Activated CD4-positive, alpha-beta T cell treated with anti-CD3 and anti-CD28 coated beads, Interleukin-2, amount 50 U/mL, for 4 hours (primary cell): Measurements from ENCODE around the gene CFAP61.
"Not testable (repeated sequence)": the region's sequence is repeated elsewhere in the genome, so short reads cannot be mapped to it uniquely, and the experiment has no call there.

Source experiments
- DNase-seq, 2 experiments: peaks; one replicate each; pipeline ENCODE4 v3.0.0-alpha.2; 2020

CFAP61 gene

DNA sequence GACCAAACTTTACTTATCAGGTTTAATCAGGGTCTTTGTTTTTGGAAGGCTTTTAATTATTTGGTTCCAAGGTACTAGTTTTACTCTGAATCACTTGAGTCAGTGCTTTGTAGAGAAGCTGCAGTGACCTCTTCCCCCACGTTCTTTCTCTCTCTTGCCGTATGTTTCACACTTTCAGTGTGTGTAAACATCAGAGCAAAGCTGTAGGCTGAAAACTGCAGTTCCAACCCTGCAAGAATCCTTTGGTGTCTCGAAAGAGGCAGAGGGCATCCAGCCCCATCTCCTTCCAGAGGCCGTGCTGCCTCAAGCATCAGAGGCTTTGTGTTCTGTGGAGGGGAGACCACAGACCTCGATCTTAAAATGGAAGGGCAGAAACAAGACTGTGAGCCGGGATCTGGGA lies 42.1 kb downstream of the CFAP61 start:
- no peak for DNase-seq

DNA sequence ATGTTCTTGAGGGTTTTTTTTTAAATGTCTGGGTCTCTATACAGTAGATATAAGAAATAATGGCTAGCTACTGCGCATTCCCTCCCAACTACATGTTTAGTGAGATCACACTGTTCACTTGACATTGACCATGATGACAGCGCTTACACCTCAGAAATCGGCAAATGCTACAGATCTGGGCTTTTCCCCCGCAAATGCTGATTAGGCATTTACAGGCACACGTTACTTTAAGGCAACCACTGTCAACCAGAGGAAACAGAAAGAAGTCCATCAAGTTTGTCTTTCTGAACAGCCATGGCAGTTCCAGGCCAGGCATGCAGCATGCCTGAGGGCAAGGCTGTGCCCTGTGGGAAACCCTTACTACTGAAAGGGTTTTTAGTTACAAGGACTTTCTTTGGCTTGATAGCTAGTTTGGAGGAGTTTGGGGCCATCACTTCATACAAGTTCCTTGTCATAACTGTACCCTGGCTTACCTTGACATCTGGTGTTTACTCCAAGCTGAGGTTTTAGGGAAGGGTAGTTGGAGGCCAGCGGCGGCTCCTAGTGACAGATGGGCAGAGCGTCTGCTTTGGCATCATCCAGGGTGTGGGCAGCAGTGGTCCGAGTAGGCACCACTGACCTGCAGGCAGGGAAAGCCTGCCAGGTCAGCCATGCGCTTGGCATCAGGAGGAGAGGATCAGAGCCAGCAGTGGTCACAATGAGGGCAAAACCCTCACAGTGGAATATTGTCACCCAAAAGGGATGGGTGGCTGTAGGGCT lies 43.0 kb downstream of the CFAP61 start:
- DNase-seq, result no peak

DNA sequence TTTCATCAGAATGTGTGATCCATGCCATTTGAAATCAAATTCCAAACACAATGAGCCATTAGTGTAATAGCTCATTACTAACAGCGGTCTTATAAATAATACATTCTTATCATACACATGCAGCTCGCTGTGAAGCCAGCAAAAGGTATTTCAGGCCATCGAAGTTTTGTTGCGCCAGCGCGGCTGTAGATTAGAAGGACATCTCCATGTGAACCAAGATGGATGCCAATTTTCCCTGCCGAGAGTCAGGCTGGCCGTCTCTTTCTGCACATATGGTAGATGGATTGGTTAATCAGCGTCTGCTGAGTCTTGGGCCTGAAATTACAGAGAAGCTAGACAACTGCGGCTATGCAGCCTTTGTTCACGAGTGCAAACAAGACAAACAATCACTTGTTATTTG lies 44.1 kb downstream of the CFAP61 start:
- no peak for DNase-seq

DNA sequence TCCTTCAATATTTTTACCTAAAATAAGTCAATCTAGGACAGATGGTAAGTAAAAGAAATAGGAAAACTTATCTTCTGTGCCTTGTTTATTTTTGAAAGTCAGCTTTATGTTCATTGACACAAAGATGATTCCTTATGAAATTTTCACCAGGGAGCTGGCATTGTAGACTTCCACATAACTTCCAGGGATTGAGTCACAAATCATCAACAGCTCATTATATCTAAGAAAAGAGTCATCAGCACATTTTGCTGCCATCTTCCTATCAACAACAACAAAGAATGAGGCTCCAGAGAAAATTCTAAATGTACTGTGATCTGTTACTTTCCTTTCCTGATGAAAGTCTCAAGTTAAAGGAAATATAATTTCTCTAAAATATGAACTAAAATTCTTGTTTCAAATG lies 48.5 kb downstream of the CFAP61 start:
- no peak for DNase-seq

DNA sequence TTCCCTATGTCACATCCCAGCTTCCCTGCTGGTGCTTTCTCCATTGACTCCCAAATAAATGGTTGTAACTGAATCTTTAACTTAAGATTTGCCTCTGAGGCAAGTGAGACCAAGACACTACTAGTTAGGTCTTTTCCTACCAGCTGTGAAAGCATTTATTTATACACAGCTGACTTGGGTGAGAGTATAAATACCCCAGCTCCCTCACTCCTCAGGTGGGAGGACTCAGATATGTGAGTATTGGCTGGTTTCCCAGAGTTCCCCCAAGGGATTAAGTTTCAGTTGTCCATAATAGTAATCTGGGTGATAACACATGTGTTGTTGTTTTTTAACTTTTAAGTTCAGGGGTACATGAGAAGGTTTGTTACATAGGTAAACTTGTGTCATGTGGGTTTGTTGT lies 49.8 kb downstream of the CFAP61 start:
- DNase-seq, result no peak

DNA sequence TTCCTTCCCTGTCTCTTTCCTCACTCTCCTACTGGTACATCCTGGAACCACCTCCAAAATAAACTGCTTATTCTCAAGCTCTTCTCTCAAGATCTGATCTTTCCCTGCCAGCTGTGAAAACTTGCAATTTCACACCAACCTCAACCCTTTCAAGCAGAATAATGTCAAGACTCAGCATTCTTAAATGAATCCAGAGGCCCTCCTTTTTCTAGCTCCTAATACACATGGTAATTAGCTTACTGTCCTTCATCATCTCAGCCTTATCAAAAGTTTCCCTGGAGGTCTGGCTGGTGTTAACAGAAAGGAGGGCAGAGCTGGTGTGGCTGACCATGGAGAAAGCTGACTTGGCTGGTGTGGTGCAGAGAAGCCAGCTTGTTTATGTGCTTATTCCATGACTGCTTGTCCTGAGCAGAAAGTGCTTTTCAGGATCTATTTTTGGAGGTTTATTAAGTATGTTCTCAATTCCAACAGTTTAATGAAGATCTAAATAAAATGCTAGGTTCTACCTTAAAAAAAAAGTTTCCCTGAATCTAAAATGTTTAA lies 50.5 kb downstream of the CFAP61 start:
- DNase-seq, result no peak

DNA sequence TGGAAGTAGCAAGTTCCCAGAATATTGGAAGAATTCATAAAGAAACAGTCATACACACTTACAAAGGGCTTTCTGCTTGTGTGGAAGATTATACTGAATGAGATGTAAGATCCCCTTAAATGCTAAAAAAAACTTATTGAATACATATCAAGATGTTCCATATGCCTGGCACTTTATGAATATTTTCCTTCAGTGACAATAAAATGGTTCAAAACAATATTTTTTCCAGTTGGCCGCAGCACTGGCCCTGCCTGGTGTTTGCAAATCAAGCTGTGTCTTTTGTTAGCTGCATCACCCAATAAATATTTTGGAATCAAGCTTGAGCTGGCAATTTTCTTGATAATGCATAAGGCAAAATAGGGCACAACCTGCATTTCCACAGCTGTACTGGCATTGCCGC lies 51.2 kb downstream of the CFAP61 start:
- DNase-seq, result no peak

DNA sequence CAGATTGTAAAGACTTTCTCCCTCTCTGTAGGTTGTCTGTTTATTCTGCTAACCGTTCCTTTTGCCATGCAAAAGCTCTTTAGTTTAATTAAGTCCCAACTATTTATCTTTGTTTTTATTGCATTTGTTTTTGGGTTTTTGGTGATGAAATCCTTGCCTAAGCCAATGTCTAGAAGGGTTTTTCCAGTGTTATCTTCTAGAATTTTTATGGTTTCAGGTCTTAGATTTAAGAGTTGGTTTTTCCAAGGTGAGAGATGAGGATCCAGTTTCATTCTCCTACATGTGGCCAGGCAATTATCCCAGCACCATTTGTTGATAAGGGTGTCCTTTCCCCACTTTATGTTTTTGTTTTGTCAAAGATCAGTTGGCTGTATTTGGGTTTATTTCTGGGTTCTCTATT lies 70.9 kb downstream of the CFAP61 start:
- DNase-seq, result not testable (repeated sequence)

DNA sequence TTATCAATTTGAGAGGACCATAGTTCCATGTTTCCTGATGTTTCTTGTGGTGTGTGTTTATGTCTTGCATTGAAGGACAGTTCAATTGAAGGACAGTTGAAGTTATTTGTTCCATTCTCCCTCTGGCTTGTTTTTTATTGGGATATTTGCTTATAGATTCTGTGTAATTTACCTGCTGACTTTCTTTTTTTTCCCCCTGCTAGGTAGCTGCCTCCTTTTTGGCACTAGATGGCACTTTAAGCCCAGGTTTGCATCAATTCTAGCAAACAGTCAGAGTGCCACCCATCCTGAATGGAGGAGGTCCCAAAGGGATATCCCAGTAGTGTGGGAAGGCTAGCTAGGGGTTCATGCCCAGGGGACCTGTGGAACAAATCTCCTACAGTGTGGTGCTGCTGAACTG lies 78.1 kb downstream of the CFAP61 start:
- DNase-seq, result no peak

DNA sequence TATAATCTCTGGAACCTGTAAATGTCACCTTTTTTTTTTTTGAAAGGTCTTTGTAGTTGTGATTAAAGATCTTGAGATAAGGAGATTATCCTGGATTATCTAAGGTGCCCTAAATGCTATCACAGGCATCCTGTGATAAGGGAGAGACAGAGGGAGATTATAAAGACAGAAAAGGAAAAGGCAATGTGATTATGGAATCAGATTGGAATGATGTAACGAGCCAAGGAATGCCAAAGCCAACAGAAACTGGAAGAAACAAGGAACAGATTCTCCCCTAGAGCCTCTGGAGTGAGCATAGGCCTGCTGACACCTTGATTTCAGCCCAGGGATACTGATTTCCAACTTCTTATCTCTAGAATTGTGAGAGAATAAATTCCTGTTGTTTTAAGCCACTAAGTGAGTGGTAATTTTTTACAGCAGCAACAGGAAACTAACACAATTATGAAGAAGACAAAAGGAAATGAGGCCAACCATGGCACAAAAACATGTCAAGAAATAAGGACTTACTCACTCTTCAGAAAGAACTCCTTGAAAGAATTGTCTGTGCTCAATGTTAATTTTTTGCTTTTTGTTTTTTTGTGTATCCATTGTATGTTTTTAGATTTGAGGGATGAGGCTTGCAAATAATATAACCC lies 82.7 kb downstream of the CFAP61 start:
- no peak for DNase-seq

DNA sequence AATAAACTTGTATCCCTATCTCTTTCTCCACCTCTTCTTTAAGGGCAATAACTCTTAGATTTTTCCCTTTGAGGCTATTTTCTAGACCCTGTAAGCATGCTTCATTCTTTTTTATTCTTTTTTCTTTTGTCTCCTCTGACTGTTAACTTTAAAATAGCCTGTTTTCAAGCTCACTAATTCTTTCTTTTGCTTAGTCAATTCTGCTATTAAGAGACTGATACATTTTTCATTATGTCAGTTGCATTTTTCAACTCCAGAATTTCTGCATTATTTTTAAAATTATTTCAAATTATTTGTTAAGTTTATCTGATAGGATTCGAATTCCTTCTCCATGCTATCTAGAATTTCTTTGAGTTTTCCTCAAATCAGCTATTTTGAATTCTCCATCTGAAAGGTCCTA lies 84.0 kb downstream of the CFAP61 start:
- DNase-seq, result no peak

DNA sequence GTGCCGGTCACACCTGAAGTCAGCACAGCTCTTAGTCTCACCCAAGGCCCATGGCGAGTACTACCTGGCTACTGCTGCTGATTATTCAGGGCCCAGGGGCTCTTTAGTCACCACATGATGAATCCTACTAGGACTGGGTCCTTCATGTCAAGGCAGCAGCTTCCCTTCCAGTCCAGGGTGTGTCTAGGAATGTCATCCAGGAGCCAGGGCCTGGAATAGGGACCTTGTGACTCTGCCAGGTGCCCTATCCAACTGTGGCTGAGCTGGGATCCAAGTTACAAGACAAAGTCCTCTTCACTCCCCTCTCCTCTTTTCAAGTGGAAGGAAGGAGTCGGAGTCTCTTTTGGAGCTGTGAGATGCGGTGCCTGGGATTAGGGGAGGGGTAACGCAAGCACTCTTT lies 85.5 kb downstream of the CFAP61 start:
- no peak for DNase-seq

DNA sequence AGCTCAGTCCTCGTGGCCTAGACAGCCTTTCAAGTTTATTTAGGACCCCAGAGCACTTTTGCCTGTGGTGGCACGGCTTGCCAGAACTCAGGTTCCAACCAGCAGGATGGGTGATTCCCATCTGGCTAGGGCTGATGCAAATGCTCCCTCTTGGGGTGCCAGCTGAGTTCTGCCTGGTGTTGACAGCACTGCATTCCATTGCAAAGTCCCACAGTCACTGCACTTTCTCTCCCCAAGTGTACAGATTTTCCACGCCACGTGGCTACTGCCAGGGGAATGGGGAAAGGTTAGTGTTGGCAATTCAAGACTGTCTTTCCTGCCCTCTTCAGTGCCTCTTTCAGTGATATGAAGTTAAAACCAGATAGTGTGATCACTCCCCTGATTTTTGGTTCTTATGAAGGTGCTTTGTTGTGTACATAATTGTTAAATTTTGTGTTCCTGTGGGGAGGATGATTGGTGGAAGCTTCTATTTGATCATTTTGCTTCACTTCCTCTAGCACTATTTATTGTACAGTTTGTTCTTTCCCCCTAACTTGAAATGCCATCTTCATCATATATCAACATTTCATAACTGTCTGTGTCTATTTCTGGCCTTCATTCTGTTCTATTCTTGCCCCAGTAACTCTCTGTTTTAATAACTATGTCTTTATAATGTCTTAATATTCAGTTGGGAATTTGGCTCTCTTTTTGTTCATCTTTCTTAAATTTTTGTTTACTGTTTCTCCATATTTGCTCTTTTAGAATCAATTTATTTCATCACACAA lies 86.2 kb downstream of the CFAP61 start:
- DNase-seq, result no peak

DNA sequence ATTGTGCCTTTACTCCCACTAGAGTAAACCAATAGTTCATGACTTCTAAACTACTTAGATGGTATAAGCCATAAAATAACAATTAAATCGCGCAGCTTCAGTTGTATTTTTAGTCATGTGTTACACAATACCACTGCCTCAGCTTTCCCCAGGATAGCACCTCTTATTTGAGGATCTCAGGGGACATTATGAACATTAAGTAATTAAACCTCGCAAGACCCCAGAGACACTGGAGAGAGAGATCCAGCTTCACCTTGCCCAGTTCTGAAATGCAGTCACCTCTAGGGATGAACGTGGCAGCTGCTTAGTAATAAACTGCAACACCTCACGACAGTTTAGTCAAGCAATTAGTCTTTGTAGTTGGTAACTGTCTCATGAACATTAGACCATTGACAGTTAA lies 87.1 kb downstream of the CFAP61 start:
- no peak for DNase-seq

DNA sequence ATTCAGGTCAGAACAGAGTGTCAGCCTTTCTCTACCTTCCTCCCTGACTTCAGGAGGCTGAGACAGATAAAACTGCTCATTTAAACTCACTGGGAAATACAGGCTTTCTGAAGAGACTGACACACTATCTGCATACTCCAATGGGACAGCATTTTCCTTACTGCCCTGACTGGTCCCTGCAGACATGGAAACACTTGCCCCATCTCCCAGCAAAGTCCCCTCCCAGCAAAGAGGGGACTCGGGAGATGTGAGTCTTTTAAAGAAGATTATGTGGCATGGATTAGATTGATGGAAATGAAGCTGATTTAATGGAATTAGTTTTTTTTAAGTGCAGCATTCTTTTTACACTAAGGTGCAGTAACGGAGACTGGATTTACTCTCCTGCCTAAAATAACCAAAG lies 90.8 kb downstream of the CFAP61 start:
- DNase-seq, result no peak

DNA sequence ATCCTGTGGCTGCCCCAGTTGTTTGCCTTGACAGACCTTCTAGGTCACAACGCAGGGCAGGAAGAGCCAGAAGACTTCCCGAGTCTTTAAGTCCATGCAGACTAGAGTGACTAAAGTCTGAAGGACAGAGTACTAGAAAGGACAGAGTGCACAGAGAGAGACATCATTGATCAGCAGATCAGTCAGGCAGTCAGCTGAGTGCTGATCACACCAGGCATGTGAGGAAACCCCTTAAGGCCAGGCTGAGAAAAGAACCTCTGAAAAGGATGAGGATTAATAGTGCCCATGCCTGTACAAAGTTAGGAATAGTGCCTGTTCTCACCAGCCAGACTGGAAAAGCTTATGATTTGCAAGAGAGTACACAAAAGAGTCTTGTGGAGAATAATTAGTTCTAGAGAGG lies 91.3 kb downstream of the CFAP61 start:
- DNase-seq, result no peak

DNA sequence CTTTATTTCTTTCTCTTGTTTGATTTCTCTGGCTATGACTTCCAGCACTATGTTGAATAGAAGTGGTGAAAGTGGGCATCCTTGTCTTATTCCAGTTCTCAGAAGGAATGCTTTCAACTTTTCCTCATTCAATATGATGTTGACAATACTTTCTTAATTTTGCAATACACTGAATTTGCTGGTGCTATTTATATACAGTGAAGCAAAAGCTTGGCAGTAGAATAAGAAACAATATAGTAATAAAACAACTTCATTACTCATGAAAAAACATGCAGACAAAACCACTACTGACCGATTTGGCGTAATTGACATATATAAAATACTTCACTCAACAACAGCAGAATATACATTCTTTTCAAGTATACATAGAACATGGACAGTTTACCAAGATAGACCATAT lies 96.4 kb downstream of the CFAP61 start:
- no peak for DNase-seq

DNA sequence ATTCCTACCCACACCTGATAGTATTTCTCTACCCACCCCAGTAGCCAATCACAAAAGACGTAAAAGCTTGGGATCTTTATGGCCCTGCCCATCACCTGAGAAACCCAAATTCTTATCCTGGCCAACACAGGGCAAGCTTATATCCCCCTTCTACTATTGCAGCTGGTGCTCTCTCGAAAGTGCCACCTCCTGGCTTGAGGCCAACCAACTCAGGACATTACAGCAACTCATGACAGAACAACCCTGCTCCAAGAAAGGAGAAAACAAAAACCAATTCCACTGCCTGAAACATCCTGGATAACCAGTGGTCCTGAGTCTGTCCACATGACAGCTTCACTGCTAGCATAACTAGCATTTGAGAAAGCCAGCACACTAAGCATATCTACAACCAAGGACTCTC lies 97.9 kb downstream of the CFAP61 start:
- no peak for DNase-seq

DNA sequence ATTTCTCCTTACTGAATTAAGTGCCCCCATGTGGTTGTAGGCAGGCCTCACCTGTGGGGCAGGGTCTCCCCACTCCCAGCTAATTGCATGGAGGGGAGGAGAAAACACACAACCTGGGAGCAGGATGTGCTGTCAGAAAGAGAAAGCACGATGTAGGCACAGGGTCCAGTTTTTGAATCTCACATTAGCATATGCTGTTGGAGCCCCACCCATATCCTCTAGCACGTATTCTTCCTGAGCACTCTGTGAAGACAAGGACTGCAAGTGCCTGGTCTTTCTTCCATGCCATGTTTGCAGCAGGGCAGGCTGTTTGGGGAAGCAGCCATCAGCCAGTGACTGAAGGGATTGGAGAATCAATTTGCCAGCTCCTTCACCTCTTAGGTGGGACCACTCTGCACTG lies 108.2 kb downstream of the CFAP61 start:
- no peak for DNase-seq

DNA sequence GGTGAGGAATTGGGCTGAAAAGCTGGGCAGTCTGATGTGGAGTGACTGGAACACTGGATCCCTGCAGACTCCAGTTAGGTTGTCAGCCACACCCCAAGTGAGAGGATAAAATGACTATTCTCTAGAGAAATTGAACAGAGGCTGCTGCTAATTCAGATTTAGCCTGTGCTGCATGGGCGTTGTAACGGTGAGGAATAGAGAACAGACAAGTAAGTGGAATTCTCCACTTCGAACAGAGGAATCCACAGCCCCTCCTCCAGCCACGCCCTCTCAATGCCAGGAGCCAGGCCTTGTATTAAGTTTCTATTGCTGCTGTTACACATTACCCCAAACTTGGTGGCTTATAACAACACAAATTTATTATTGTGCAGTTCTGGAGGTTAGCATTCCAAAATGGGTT lies 109.3 kb downstream of the CFAP61 start:
- DNase-seq, result no peak

DNA sequence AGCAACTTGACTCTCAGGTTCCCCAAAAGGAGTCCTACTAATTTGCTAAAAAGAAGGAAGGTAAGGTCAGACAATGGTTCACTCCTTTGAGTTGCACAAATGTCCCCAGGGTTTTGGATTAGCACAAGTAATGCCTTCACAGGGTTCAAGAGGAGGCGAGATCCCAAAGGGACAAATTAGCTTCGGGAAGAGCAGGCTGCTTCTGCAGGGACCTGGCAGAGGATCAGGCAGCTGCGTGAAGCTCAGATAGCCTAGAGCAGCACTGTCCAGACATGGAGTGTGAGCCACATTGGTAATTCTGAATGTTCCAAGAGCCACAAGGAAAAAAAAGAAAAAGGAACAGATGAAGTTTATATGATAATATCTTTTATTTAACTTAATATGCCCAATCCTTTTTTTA lies 115.4 kb downstream of the CFAP61 start:
- DNase-seq, result no peak

DNA sequence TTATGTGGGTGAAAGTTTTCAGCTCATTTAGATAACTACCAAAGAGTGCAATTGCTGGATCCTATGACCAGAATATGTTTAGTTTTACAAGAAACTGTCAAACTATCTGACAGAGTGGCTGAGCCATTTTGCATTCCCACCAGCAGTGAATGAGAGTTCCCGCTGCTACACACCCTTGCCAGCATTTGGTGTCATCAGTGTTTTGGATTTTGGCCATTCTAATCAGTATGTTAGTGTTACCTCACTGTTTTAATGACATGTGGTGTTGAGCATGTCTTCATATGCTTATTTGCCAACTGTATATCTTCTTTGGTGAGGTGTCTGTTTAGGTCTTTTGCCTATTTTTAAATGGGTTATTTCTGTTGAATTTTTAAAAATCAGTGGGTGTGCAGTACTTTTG lies 120.9 kb downstream of the CFAP61 start:
- DNase-seq, result no peak

DNA sequence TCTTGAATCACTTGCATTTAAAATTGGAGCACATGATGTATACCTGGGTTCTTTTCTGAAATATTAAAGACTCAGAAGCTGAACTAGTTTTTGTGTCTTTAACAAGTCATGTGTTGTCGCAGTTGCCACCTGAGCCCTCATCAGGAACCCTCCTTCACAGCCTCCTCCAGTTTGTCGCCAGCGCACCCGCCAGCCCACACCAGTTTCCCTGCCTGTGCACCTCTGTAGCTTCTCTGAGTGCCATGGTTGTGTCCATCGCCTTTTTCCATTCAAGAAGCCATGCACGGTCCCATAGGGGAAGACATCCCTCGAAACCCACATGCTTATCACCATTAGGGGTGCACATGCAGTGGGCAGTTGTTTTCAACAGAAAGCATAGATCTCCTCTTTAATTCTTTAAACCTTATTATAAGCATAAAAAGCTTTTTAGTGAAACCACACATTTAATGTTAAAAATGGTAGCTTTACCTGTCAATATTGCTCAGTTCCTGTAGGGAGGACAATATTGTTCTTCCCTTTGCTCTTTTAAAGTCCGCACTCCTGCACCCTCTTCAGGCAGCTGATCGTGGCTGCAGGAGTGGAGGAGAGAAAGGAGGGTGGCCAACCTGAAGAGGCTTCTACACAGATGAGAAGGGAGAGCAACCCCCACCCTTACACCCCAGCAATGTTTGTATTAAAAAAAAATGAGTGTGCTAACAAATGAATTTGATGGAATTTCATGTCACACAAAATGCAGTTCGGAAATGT lies 121.9 kb downstream of the CFAP61 start:
- no peak for DNase-seq
